Psoas muscle (tissue), 8 donors: ENCODE measurements around the gene CAPN8. TPM values are rescaled to one million over a fixed set of nuclear protein-coding genes. Genes with fewer than 3 reads are reported as not detected.

Source experiments
- ATAC-seq, 4 donors: fragments of 200-7000 bp; cut with Tn5 transposase; one replicate each; pipeline ENCODE4 v1.9.1; 2020; ENCODE audit warnings: moderate library complexity in 3 of 4, mild to moderate bottlenecking in 2 of 4
- DNase-seq, 2 donors: peaks; one replicate each; pipeline ENCODE4 v3.0.0-alpha.2; 2020
- H3K27ac ChIP-seq: fragments of 200-600 bp; one replicate; pipeline ENCODE4 v1.8.0; 2022
- H3K27me3 ChIP-seq, 3 donors: fragments of 200-600 bp in 1 of 3; one replicate each; pipeline versions ENCODE4 v1.6.1 to v1.8.0; 2013 to 2022; ENCODE audit warnings: low read length in 2 of 3, mild to moderate bottlenecking in 2 of 3, moderate library complexity in 1 of 3; ENCODE audit not compliant: insufficient read depth in 3 of 3
- H3K36me3 ChIP-seq, 2 donors: fragments of 200-600 bp in 1 of 2; one replicate each; pipeline versions ENCODE4 v1.6.1 to v1.8.0; 2013 to 2022; ENCODE audit warnings: low read depth in 1 of 2, mild to moderate bottlenecking in 1 of 2, moderate library complexity in 1 of 2; ENCODE audit not compliant: insufficient read depth in 1 of 2
- H3K4me1 ChIP-seq: fragments of 200-600 bp; one replicate; pipeline ENCODE4 v1.8.0; 2022
- H3K4me3 ChIP-seq: fragments of 200-600 bp; one replicate; pipeline ENCODE4 v1.8.0; 2022; ENCODE audit warnings: mild to moderate bottlenecking
- H3K9me3 ChIP-seq: fragments of 200-600 bp; one replicate; pipeline ENCODE4 v1.8.0; 2022
- WGBS, 3 donors: extraction: QIAGEN DNeasy Blood & Tissue Kit; methylation state at CpG; one replicate each; pipeline versions ENCODE4 v1.1.6 to v1.1.7; 2013; 5-methylcytosine and 5-hydroxymethylcytosine counted together
- intact Hi-C, 2 donors: fragments of 100-400 bp; cut with DNase I; formaldehyde crosslinking; loops; one replicate each; pipeline versions ENCODE4 v1.11.0 to v1.14.2; 2022
- polyA plus RNA-seq, 3 donors: library from polyadenylated mRNA; stranded (reverse); fragments of 200-250 nt; gene quantifications; one replicate each; pipeline ENCODE4 v1.2.3, GENCODE V29; 2013
- total RNA-seq, 4 donors: library from RNA; stranded (reverse); fragmentation: NEBNext Ultra II Directional in 2 of 4; extraction: Animal tissue kit (Norgen Biotek cat#: 25700) in 2 of 4; gene quantifications; one replicate each; pipeline versions ENCODE4 v1.2.1 to v1.2.4, GENCODE V29; 2021 to 2023
- TF ChIP-seq, protein P1 (sequence below): fragments of 200-600 bp; IDR thresholded peaks from one replicate; pipeline ENCODE4 v1.8.0; 2022; ENCODE audit warnings: antibody characterized with exemption
- donor health status: healthy with polysubstance abuse.
- donor health status: DM: no; HTN: no; CAD: no; lungs with moderate emphysema.
- donor health status: Bipolar disorder and iron deficiency.
- donor health status: healthy.
- donor health status: DM: yes; HTN: yes; CAD: no.
- donor health status: DM: no; HTN: no; CAD: no.
- donor health status: DM: no; HTN: no; CAD: no.
- donor health status: DM: yes; HTN: yes; CAD: no.

CAPN8 gene
- total and polyA plus RNA-seq, 7 donors = 0.04 to 5.4 (median 0.78) TPM; not detected in 2

DNA sequence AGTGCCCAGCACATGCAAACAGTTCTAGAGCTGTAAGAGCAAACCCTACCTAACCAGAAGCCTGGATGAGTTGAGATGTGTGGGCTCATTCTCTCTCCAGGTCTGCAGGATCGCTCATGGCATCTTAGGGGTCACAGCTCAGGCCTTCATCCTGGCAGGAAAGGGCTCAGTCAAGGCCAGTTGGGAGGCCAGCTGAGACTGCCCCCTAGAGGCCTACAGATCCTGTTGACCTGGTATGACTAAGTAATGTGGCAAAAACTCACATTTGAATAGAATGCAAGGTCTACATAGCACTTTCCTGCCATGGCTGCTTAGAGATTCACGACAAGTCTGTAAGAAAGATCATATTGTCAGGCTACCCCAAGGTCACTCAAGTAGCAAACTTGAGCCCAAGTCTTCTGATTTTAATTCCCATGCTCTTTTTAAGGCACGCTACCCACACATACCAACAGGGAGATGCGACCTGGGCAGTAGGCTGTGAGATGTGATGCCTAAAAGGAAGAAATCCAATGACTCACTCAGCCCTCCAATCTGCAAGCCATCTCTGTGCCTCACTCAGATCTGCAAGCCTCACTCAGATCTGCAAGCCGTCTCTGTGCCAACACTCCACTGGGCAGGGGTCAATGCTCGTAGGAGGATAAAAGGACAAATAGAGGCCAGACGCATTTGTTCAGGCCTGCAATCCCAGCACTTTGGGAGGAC lies 5.1 kb upstream of the CAPN8 start:
- TF ChIP-seq, protein P1, sequence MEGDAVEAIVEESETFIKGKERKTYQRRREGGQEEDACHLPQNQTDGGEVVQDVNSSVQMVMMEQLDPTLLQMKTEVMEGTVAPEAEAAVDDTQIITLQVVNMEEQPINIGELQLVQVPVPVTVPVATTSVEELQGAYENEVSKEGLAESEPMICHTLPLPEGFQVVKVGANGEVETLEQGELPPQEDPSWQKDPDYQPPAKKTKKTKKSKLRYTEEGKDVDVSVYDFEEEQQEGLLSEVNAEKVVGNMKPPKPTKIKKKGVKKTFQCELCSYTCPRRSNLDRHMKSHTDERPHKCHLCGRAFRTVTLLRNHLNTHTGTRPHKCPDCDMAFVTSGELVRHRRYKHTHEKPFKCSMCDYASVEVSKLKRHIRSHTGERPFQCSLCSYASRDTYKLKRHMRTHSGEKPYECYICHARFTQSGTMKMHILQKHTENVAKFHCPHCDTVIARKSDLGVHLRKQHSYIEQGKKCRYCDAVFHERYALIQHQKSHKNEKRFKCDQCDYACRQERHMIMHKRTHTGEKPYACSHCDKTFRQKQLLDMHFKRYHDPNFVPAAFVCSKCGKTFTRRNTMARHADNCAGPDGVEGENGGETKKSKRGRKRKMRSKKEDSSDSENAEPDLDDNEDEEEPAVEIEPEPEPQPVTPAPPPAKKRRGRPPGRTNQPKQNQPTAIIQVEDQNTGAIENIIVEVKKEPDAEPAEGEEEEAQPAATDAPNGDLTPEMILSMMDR = peak; percentile 39
- H3K36me3 ChIP-seq = no peaks in the 10 kb centered on the region
- ATAC-seq = peak in 3 of 4 donors; percentile 85 to 87 (median 86)

DNA sequence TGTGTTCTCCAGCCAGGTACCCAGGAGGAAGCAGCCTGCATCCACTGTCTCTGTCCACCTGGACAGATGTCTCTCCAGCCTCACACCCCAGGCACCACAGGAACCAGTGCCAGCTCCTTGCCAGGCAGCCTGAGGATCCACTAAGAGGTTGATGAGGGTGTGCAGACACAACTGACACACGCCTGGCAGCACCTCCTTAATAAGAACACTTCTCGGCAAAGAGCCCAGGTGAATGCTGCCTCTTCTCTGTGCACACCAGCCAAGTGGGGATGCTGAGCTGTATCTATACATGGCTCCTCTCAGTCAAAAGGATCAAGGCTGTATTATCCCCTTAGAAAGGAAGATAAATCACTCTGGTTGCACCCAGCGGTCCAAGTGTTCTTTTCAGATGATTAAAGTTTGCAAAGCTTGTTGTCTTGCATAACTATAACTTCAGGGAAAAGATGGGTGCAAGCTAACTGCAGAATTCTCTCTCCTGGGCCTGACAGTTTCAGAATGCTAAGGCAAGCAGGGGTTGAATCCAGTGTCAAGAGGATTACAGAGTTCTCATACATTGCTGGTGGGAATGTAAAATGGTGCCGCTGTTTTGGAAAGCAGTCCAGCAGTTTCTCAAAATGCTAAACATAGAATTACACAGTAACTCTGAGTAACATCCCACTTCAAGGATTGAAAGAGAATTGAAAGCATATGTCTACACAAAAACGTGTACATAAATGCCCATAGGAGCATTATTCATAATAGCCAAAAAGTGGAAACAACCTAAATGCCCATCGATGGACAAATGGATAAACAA lies 3.7 kb upstream of the CAPN8 start:
- Histone ChIP-seq H3K4me1 (no peaks in the 10 kb centered on the region), H3K36me3 (no peaks in the 10 kb centered on the region), H3K9me3 (no peaks in the 10 kb centered on the region), H3K27ac (no peak overlapping the region), H3K27me3 (no peaks in the 10 kb centered on the region), H3K4me3 (no peak overlapping the region)
- intact Hi-C loops = no loop called here
- ATAC-seq = no peak
- no peak for DNase-seq
- TF ChIP-seq, protein P1 = no peak
- 75 to 76% (median 75%) methylated on average over 6 of the region's 6 CpGs for WGBS, 3 donors

More for the DNA sequence above, 5.1 kb upstream of the CAPN8 start:
- H3K4me3 ChIP-seq = no peak overlapping the region
- H3K27me3 ChIP-seq = peaks cover 0 to 2% (median 0%) of the 10 kb centered on the region in 3 donors
- DNase-seq = no peak
- no peaks in the 10 kb centered on the region for H3K9me3 ChIP-seq
- no peaks in the 10 kb centered on the region for H3K4me1 ChIP-seq
- WGBS, 3 donors = 63 to 70% (median 67%) methylated on average over 7 of the region's 7 CpGs
- intact Hi-C loops = no loop called here
- no peak overlapping the region for H3K27ac ChIP-seq

DNA sequence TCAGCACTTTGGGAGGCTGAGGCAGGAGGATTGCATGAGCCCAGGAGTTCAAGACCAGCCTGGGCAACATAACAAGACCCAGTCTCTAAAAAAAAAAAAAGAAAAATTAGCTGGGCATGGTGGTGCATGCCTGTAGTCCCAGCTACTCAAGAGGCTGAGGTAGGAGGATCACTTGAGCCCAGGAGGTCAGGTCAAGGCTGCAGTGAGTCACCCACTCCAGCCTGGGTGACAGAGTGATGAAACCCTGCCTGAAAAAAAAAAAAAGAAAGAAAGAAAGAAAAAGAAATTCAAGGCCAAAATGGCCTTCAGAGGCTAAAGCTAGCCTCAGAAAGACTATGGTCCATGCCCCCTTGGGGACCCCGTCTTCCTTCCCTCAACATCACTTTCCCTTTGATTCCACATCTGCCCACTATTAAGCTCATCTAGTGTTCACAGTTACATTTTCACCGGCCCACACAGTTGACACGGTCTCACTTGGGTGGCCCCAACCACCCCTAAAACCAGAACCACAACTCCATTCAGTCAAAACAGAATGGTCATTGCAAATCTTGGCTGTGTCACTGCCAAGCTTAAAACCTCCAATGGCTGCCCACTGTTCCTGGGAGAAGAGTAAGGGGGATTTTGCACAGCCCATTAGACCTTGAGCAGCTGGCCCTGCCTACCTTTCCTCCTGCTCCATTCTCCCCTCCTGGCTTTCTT lies 2.1 kb upstream of the CAPN8 start:
- H3K9me3 ChIP-seq = no peaks in the 10 kb centered on the region
- H3K27ac ChIP-seq = no peak overlapping the region
- intact Hi-C loops = no loop called here
- H3K27me3 ChIP-seq = no peaks in the 10 kb centered on the region
- no peak for ATAC-seq
- 77 to 86% (median 79%) methylated on average over 3 of the region's 3 CpGs for WGBS, 3 donors
- TF ChIP-seq, protein P1 = no peak
- H3K36me3 ChIP-seq = no peaks in the 10 kb centered on the region
- no peaks in the 10 kb centered on the region for H3K4me1 ChIP-seq
- DNase-seq = no peak
- H3K4me3 ChIP-seq = no peak overlapping the region

DNA sequence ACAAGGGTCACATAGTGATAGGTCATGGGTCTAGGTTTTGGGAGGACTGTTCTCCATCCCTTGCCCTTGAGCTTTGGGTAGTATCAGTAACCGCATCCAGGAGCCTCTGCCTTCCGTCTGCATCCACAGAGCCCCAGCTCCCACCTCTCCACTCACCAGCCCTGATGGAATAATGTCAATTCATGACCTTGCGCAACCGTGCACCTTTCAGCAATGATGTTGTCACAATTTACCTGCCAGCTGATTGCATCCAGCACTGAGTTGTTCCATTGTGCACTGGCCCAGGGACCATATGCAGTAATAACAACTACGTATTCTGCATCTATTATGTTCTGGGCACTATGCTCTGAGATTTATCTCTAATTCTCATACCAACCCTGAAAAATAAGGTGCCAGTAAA lies 1.4 kb downstream of the CAPN8 start:
- TF ChIP-seq, protein P1 = no peak
- no peak for ATAC-seq
- WGBS, 3 donors = 77 to 80% (median 77%) methylated on average over 5 of the region's 5 CpGs
- intact Hi-C loops = no loop called here
- Histone ChIP-seq H3K4me1 (no peaks in the 10 kb centered on the region), H3K9me3 (no peaks in the 10 kb centered on the region), H3K27me3 (no peaks in the 10 kb centered on the region), H3K27ac (no peak overlapping the region), H3K36me3 (no peaks in the 10 kb centered on the region), H3K4me3 (no peak overlapping the region)
- no peak for DNase-seq
